Measurements from ENCODE around the gene AGXT.

AGXT gene

DNA sequence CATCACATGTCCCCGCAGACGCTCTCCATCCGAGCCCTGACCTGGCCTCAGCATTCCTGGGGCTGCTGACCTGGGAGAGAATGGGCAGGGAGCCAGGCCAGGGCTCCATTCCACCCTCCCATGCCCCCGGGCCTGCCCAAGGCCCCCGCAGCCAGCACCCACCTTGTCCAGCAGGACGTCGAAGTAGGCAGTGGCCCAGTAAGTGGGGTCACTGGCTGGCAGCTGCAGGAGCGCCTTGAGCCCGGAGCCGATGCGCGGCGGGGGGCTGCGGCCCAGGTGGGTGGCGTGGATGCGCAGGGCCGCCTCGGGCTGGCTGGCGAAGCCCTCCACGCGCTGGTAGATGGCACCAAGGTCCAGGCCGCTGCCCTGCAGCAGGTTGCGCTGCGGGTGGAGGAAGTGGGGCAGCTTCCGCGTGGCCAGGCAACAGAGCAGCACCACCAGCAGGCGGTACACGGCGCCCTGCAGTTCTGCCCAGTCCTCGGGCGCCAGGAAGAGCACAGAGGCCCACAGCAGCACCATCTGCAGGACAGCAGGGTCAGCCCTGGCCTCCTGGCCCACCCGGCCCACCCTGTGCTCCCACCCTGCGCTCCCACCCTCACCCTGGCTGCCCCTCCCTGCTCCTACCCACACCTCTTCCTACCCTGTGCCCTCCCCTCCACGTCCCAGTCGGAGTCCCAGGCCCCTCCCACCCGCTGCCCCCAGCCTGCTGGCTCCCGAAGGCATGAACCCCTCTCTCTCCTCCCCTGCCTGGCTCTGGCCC lies 19.7 kb downstream of the AGXT start:
- no peak overlapping the region for H3K4me3 ChIP-seq (replicated peaks in 1 of 2; ENCODE audit: low read depth in 2 of 2, low read length in 2 of 2)
- no peak for DNase-seq (ENCODE audit: low read depth in 2 of 2)
- TF ChIP-seq, protein P1, sequence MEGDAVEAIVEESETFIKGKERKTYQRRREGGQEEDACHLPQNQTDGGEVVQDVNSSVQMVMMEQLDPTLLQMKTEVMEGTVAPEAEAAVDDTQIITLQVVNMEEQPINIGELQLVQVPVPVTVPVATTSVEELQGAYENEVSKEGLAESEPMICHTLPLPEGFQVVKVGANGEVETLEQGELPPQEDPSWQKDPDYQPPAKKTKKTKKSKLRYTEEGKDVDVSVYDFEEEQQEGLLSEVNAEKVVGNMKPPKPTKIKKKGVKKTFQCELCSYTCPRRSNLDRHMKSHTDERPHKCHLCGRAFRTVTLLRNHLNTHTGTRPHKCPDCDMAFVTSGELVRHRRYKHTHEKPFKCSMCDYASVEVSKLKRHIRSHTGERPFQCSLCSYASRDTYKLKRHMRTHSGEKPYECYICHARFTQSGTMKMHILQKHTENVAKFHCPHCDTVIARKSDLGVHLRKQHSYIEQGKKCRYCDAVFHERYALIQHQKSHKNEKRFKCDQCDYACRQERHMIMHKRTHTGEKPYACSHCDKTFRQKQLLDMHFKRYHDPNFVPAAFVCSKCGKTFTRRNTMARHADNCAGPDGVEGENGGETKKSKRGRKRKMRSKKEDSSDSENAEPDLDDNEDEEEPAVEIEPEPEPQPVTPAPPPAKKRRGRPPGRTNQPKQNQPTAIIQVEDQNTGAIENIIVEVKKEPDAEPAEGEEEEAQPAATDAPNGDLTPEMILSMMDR (IDR thresholded peaks at IDR 0.05; ENCODE audit: low read depth, low read length): no peak

DNA sequence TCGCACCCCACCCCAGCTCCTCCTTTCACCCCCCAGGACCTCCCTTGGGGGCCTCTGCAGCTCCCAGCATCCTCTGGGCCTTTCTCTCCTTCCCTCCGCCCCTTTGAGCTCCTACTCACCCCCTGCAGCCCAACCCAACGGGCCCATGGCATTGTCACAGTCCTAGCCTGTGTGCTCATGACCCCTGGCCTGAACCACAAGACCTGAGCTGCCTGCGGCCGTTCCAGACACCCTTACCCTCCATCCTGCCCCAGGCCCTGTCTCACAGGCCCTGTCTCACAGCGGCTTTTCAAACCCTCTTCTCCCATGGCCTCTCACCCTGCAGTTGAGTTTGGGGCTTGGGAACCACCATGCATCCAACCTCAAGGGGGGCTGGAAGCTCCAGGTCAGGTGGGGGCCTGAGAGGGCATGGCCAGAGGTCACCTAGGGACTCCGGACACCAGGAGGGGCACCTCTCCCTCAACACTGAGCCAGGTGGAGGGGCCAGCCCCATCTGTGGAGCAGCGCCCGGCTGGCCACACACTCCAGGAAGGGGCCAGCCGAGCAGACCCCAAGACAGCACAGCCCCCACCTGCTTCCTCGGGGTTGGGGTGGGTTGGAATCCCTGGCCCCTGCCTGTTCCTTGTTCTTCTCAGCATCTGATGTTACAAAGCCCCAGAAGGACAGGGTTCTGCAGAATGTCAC lies 20.4 kb downstream of the AGXT start:
- TF ChIP-seq, protein P1 (IDR thresholded peaks at IDR 0.05; ENCODE audit: low read depth, low read length): no peak
- no peak for DNase-seq (ENCODE audit: low read depth in 2 of 2)
- no peak overlapping the region for H3K4me3 ChIP-seq (replicated peaks in 1 of 2; ENCODE audit: low read depth in 2 of 2, low read length in 2 of 2)

DNA sequence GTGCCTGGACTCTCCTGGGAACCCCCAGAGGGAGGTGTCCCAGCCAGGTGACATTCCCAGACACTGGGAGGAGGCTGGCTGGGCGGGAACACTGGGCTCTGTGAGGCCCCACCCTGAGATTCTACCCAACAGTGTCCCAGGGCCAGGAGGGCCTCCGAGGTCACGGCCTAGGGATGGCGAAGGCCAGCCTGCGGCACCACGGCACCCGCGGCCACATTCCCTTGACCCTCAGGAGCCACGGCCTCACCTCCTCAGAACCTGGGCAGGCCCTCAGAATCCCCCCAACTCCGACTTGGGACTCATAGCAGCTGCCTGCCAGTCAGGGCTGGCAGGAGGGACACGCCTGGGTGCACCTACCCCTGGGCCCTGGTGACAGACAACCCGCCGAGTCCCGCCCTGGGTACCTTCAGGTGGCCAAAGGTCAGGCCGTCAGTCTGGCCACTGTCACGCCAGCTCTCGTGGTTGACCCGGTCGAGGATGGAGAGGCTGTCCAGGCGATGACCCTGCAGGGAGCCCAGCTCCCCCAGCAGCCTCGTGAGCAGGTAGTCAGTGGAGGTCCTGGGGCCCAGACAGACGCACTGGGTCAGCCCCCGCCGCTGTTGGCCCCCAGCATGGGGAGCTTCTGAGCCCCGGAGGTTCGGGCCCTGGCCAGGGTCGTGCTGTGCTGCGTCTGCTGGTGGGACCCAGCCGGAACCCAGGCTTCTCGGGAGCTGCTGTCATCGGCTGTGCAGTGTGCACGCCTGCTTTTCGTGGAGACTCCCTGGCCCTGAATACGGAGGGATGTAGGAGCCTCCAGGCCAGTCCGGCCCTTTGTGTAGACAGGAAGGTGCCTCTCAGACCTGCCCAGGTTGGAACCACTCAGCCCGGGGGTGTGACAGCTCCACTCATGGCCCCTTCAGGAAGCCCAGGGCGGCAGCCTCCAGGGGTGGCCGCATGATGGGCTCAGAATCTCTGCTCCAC lies 21.3 kb downstream of the AGXT start:
- TF ChIP-seq, protein P1 (IDR thresholded peaks at IDR 0.05; ENCODE audit: low read depth, low read length): no peak

DNA sequence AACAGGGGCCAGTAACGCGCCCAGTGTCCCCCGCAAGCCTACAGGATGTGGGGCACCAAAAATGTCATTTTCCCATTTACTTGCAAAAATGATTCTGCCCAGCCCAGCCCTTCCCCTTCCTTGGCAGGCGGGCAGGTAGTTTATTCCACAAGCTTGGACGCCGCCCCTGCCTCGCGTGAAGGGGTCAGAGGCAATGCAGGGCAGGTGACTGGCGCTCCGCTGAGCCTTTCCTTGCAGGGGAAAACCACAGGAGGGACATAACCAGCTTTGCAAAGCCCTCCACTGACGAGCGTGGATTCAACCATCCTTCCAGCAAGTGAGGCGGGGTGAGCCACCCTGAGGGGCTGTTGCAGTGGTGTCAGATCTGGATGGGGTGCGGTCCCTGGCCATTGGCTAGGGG lies 22.1 kb downstream of the AGXT start:
- TF ChIP-seq, protein P1 (IDR thresholded peaks at IDR 0.05; ENCODE audit: low read depth, low read length): no peak
- DNase-seq (ENCODE audit: low read depth in 2 of 2): no peak
- H3K4me3 ChIP-seq (replicated peaks in 1 of 2; ENCODE audit: low read depth in 2 of 2, low read length in 2 of 2): no peak overlapping the region

More for the DNA sequence above, 21.3 kb downstream of the AGXT start:
- no peak overlapping the region for H3K4me3 ChIP-seq (replicated peaks in 1 of 2; ENCODE audit: low read depth in 2 of 2, low read length in 2 of 2)
- no peak for DNase-seq (ENCODE audit: low read depth in 2 of 2)

DNA sequence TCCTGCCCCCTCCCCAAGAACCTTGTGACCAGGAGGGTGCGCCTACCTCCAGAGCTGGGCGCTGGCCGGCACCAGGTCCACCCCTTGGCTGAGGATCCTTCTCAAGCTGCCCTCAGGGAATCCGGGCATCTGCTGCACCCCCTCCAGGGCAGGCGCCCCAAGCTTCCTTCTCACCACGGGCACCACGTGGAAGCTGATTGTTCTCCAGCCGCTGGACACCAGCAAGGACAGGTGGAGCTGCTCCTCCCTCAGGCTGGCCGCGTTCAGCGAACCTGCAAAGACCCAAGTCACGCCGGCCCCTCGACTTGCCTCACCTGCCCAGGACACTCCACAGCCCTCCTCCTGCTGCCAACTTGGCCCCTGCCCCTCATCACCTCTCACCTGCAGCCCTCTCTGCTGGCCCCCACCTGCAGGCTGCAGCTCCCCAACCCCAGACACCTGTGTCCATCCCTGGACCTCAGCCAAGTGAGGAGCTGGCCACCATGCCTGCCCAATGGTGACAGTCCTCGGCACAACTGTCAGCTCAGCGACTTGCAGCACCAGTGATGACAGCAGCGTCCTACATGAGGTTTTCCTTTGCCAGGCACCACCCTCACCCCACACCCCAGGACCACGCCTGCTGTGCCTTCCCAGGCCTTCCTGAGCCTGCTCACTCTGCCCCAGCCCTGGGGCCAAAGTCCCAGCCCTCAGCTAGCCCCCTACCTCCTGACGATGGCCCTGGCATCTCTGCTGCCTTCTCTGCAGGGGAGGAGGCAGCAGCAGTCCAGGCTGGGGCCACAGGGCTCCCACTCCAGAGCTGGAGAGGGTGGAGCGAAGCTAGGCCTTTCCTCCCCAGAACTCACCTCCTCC lies 23.1 kb downstream of the AGXT start:
- DNase-seq (ENCODE audit: low read depth in 2 of 2): no peak
- H3K4me3 ChIP-seq (replicated peaks in 1 of 2; ENCODE audit: low read depth in 2 of 2, low read length in 2 of 2): no peak overlapping the region
- TF ChIP-seq, protein P1 (IDR thresholded peaks at IDR 0.05; ENCODE audit: low read depth, low read length): no peak

DNA sequence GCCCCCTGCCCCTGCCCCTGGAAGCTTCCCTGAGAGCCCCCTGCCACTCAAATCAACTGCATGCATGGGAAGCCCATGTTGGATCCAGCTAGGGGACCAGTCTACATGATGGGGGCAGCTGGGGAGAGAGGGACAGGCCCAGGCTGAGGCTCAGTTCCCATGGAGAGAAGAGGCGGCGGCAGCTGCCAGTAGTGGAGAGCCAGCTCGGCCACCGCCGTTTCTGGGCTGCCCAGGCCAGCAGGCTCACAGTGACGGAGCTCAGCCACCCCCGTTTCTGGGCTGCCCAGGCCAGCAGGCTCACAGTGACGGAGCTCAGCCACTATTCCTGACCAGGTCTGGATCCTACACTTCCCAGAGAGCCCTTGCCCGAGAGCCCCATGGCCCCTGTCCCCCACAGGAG lies 23.7 kb downstream of the AGXT start:
- H3K4me3 ChIP-seq (replicated peaks in 1 of 2; ENCODE audit: low read depth in 2 of 2, low read length in 2 of 2): no peak overlapping the region
- no peak for DNase-seq (ENCODE audit: low read depth in 2 of 2)
- TF ChIP-seq, protein P1 (IDR thresholded peaks at IDR 0.05; ENCODE audit: low read depth, low read length): no peak
